ENCODE results near the gene TOP3B.
"Not testable (repeated sequence)": the region's sequence is repeated elsewhere in the genome, so short reads cannot be mapped to it uniquely, and the experiment has no call there.

TOP3B gene

DNA sequence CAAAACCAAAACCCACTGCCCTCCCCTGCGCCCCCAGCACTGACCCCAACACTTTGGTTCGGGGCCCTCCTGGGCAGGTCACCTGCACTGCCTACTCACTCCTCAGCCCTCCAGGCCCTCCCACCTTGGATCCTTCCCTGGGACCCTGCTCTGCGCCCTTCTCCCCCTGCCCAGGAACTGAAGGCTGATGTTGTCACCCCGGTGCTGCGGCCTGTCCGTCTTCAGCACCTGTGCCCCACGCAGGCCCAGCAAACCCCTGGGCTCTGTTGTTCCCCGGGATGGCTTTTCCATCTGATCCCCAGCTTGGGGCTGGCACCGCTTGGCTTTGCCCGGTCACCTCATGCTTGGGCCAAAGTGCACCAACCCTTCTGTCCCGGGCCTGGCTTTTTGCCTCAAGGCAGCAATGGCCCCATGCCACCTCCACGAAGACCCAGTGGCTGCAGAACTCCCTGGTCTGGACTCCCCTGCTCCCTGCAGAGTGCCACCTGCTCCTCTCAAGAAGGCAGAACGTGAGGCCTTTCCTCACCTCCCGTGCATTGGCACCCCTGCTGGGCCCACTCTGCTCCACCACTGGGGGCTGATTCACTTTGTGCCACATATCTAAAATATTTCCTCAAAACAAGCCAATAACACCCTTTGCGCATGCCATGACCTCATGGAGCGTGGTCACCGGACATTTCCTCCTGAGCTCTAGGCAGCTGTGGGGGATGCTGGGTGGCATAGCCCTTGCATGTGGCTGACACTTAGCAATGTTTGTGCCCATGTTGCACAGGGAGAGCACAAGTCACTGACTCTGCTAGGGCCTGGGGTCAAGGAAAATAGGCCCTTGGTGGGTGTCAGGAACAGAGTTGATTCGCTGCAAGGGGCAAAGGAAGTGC lies 38.8 kb downstream of the TOP3B start:
- no peak for DNase-seq

DNA sequence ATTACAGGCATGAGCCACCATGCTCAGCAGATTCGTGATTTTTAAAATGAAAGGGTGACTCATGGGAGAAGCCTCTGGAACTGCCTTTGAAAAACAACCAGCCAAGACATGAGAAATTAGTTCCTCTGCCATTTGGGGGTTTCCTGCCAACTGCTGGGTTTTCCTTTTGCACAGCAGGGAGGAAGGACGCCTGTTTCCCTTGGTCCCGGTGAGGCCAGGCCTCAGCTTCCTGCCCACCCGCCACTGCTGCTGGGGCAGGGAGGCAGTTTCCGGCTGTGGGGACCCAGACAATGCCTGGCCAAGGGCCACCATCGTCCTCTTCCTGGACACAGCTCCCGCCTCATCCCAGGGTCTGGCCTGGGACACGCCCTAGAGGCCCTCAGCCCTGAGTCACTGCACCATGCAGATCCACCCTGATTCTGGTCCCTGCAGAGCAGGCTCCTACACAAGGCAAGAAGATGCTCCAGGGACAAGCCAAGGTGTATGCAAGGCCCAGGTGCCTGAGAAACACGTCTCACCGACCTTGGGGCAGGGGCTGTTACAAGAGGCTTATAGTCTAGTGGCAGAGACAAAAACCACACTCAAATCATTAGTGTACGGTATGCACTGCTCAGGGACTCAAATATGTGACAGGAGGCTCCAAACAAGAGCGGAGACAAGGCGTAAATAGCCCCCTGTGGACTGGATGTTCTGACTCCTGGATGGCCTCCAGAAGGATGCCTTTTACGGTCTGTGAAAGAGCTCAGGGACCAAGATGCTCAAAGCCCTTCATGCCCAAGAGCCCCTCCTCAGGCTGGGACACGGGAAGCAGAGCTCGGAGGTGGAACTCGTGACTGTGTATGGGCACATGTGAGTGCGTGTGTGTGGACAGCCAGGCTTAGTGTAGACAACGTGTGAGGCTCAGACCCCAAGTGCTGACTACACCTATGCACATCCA lies 39.9 kb downstream of the TOP3B start:
- DNase-seq = no peak

DNA sequence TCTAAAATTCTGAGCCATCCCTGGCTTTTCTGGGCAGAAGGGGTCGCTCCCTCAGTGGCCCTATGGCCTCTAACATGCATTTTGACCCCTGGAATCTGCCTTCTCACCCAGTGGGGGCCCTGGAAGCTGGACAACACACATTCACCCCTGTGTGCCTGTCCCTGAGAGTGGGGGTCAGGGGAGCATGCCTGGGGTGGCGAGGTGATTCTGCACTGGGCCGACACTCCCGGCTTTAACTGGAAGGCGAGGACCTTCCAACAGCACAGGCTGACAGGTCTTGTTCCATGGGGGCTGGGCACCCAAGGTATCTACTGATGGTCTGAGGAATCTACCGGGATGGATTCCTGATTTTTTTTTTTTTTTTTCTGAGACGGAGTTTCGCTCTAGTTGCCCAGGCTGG lies 40.7 kb downstream of the TOP3B start:
- DNase-seq = no peak

DNA sequence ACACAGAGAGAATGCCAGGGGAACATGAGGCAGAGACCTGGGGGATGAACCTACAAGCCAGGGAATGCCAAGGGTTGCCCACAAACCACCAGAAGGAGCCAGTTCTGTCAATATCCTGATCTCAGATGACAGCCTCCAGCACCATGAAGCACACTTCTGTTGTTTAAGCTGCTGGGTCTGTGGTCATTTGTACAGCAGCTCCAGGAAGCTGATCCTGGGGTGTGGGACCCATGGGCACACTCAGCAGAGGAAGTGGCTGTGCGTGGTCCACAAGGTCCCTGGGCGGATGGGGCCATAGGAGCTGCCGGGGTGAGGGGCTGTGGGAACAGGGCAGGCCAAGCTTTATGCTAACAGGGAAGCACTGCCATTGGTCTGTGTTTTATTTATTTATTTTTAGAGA lies 42.1 kb downstream of the TOP3B start:
- DNase-seq = no peak

DNA sequence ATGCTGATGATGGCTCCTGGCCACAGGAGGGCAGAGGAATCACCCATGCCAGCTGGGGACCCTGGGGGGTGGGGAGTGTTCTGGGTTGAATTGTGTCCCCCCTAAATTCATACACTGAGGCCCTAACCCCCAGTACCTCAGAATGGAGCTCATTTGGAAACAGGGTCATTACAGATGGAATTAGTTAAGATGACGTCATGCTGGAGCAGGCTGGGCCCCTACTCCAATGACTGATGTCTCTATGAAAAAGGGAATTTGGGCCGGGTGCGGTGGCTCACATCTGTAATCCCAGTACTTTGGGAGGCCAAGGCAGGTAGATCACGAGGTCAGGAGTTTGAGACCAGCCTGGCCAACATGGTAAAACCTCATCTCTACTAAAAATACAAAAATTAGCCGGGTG lies 42.7 kb downstream of the TOP3B start:
- not testable (repeated sequence) for DNase-seq

DNA sequence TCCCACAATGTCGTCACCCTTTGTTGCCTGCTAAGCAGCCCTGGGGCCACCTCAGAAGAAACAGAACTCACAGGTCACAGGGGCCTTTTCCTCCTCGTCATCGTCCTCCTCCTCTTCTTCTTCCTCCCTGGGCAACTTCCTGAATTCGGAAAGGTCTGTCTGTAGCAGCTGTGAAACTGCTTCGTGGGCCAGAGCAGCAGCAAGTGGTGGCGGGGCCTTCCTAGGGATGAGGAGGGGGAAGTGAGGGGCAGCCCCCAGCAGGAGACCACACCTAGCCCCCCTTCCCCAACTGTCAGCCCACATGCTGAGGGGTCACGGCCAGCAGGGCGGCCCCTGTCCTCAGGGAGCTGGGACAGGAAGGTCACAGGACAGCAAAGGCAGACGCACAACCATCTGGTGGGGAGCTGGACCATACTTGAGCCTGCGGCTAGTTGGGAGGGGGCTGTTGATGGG lies 43.1 kb downstream of the TOP3B start:
- DNase-seq = no peak

DNA sequence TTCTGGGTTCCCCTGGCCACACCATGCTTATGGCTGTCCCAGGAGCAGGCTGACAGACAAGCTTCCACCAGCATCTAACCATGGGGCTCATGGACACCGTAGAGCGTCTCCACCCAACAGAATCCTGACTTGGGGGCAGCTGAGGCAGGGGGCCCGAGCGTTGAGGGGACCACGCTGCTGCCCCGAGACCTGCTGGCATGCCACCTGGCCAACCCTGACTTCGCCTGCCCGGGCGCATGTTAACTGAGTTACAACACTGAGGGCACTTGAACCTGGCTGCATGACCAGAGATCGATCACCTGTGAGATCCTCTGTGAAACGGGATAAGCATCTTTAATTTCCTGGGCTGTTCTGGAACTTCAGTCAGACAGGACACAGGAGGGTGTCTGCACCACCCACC lies 43.7 kb downstream of the TOP3B start:
- no peak for DNase-seq

DNA sequence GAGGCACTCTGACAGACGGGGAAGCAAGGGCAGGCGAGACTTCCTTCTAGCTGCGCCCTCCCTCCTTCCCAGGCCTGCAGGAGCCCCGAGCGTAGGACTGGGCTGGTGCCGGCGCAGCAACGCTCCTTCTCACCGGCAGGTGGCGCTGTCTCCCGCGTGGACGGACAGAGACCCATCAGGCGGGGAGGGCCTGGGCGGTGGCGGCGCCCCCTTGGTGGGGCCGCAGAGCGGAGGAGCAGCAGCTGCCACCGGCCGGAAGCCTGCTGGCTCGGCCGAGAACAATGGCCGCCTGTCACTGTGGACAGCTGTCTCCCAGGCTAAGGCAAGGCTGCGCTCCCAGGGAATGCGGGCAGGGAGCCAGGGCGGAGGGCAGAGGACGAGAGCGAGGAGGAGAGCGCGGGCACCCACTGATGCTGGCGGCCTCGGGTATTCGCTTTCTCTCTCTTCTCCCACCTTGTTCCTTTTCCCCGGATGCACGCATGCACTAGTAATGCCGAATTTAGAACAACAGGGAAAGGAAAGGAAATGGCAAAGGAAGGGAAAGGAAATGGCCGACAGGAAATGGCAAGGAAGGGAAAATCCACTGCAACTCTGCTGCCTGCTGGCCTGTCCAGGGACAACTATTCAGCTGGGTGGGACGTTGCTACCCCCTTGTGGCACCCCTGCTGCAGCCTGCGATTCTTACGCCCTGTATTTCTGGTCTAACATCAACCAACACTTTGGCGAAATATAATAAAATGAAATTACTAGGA lies 44.3 kb downstream of the TOP3B start:
- peak; percentile 52 to 84 for DNase-seq

DNA sequence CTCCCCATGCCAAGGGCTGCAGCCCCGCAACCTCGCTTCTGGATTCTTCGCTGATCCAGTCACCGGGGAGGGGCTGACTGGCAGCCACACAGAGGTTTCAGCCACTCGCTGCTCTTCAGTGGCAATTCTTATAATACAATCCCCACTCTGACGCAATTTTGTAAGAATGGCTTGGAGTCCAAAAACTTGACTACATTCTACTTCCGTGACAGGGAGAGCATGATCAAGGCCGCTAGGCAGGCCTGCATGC lies 44.8 kb downstream of the TOP3B start:
- DNase-seq = no peak

DNA sequence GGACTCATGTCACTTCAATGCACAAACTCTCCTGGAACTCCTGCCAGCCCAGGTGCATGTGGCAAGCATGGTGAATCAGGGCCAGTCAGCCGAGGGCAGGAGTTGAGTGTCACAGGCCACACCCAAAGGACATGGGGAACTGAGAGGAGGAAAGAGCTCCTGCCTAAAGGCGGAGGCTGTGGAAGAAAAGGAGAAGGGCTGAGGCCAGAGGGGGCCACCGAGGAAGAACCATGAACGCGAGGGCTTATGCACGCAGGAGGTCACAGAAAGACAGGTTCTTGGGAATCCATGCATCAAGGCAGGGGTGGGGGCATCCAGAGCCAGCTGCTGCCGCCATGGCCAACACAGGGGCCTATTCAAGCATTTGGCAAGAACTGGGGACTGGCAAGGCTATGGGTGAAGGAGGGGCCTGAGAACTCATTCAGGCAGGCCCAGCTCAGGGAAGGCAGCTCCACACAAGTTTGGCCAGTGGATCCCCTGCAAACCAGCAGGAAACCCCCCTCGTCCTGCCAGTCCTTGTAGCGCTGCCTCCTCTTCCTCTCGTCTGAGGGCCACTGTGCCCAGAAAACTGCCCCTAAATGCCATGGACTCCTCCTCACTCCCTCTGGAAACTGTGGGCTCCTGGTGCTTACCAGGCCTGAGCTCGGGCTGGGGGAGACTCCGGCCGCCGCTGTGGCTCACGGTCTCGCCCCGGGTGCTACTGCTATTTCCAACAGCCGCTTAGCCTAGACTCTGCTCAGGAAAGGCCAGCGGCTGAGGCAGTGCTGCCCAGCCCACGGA lies 45.4 kb downstream of the TOP3B start:
- DNase-seq = no peak

DNA sequence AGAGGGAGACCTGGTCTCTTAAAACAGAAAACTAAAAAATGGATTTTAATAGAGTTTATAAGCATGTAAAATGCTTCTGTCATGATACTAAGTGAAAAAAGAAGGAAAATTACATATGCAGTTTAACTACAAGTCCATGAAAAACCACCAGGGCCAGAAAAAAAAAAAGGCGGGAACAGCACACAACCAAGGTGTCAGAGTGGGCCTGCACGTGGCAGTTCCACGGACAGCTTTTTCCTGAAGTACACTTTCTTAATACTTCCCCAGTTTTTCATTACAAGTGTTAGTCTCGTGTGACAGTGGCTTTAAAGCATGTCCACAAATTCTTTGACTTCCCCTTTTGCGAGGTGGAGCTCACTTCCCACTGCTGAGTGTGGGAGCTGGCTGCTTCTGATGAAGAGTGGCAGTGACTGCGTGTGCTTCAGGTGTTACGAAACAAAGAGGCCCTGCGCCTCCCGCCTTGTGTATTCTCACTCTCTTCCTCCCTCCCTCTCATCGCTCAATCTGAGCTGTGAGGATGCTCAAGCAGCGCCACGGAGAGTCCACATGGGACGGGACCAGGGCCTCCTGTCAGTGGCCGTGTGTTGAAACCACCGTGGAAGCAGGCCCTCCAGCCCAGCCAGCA lies 46.3 kb downstream of the TOP3B start:
- DNase-seq = no peak

DNA sequence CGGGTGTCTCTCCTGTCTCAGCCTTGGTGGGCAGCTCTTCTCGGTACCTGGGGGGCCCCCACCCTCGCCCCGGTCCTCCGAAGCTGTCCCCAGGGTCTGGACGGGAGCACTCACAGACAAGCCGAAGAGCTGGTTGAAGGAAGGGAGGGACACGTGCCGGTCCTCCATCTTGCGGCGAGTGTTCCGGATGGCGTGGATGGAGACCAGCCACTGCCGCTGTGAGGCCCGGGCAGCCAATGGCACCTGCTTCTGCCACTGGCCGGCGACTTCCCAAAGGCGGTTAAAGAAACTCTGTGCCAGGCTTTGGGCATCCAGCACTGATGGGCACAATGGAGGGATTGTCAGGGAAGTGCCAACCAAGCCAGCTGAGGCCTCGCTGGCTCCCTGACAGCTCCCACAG lies 48.7 kb downstream of the TOP3B start:
- no peak for DNase-seq

DNA sequence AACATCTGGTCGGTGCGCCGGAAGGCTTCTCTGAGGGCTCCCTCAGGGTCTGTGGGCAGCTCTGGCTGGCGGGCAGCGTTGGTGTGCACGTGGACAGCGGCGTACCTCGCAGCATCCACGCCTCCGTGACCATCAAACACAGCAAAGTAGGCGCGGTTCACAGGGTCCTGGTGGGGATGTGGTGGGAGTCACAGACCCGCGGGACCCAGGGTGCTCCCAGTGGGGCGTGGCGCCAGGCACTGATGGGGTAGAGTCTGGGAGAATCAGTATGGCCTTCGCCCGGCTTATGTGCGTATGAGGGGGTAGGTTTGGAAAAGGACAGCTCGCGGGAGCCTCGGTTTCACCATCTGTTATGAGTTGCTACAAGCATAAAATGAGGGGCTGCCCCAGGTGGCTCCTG lies 49.2 kb downstream of the TOP3B start:
- DNase-seq = no peak

DNA sequence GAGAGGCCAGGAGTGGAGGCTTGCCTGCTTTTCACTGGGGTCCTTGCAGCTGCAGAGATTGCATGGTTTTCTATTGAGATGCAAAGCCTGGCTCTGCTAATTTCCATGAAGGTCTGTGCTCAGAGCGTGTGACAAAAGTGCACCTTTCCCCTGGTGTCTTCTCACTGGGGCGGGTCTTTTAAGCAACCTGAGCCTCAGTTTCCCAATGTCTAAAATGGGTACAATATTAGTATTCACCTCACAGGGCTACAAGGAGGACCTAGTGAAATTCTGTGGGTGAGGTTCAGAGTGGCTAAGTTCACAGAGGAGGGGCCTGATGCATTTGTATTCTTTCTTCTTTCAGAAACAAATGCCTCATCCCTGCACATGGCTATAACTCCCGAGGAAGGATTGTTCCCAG lies 50.2 kb downstream of the TOP3B start:
- no peak for DNase-seq

DNA sequence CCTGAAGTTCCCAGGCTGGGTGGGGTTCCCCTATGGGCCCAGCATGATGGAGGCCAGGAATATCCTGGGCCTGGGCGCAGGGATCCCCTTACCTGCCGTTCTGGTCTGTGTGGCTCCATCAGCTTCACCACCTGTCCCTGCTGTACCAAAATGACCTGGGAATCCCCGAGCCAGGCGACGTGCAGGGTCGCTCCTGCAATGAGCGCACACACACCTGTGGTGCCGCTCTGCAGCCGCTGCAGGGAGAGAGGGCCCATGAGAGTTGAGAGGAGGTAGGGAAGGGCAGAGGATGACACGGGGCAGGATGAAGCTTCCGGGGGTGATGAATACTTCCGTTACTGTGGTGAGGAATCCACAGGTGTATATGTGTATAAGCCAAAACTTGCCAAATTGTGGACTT lies 51.5 kb downstream of the TOP3B start:
- no peak for DNase-seq

DNA sequence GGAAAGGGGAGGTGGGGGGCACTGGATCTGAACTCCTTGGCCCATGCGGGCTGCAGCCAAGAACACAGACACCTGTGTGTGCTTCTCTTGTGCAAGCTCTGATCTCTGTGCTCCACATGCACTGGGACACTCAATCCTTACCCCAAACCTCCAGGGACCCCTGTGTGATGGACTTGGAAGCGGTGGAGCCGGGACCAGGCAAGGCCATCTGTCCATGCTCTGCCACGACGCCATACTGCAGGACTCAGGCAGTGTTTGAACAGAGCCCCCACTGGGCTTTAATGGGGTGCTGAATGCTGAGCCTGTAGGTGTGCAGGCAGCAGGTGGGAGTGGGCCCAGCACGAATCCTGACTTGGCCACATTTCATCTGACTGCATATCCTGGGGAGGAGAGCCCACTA lies 53.3 kb downstream of the TOP3B start:
- DNase-seq = no peak

DNA sequence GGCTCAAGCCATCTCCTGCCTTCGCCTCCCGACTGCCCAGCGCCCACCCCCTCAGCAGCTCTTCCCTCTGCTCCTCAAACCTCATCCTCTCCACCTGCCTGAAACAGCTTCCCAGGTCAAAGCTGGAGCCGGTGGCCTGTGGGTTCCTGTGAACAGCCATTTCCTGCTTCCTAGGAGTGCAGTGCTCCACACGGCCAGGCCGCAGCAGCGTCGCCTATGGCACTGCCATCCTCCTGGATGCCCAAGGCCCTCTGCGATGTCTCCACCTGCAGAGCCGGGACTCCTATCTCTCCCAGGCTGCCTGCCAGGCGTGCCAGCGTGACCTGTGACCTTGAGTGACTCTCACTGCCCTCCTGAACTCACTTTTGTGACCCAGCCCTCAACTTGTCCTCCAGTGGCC lies 54.5 kb downstream of the TOP3B start:
- no peak for DNase-seq

DNA sequence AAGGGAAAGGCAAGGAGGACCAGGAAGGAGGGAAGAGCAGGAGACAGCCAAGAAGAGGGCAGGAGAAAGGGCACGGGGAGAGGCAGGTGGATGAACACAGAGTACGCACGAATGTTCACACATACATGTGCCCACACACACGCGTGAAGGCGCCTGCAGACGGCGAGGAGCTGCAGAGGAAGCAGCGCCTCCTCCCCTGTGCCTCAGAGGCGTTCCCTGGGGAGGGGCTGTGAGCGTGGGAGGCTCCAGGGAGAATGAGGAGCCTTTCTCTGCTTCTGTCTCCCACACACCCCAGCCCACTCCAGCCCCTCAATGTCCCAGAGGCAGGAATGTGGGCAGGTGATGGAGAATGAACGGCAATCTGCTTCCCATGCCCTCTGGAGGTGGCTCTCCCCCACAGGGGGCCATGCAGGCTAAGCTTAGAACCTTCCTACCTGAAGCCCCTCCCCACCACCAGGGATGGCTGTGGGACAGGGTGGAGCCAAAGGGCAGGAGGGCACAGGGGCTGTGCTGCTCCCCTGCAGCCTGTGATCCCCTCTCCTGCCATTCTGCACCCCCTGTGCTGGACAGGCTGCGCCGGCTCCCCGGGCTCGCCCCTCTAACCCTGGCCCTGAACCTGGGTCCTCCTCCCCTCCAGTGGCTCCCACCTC lies 55.3 kb downstream of the TOP3B start:
- no peak for DNase-seq

DNA sequence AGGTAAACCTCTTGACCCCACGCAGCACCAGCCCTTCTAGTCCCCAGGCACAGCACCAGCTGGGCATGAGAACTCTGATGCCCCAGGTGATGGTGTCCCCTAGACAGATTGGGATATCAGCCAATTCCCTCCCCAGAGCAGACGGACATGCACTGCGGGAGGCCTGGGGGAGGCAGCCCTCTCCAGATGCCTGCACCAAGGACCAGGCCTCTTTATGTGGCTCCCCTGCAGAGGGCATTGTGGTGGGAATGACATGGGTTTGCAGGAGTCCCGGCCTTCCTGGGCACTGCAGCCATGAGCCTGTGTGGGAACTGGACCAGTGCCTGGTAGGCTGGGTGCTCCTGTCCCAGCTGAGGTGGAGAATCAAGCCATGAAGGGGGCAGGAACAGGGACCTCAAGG lies 55.9 kb downstream of the TOP3B start:
- DNase-seq = no peak

DNA sequence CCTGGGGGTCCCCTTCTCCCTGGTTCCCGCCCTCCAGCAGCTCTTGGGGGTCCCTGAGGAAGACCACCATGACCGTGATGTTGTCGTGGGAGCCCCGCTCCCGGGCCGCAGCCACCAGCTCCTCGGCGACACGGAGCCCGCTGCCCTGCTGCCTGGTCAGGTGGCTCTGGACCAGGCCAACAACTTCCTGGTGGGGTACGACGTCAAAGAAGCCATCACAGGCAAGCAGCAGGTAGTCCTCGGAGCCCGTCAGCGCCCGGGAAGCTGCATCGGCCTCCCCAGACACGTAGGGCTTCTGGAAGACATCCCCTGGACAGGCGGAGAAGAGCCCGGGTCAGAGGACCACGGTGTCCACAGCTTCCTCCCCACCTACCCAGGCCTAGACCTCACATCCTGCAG lies 59.4 kb downstream of the TOP3B start:
- DNase-seq = no peak

DNA sequence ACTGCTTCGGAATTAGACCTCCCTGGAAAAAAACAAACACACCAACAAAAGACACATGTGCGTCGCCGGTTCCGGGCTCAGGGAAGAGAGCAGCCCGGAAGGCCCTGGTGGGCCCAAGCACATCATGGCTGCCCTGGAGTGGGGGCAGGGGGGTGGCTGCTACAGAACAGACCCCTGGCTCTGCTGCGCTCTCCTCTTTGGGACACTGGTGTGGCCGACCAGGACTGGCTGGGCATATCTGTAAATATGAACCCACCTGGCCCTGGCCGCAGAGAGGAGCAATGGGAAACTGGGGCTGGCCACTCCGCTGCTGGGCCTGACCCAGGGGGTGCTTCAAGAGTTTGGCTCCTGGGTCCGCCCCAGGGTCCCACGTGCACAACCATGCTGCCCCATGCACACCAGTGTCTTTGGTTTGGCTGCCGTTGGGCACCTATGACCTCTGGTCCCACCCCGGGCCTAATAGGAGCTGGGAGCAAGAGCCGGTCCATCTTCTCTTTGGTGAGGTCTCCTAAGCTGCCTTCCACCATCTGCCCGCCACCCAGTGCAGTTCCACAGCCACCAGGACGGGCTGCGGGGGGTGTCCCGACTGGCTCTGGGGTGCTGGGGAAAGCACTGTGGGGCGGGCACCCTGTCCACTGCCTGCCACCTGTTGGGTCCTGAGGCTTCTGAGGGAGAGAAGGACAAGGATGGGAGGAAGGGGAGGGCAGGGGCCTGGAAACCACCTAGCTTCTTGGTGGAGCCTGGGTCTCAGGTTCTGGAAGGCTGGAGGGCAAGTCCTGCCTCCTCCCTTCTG lies 60.0 kb downstream of the TOP3B start:
- DNase-seq = no peak
